Loucy (cell line): Measurements from ENCODE around the gene NCOA7.

Source experiments
- H2AFZ ChIP-seq: fragments of 200-600 bp; sonication (generic); 2 replicates; pipeline ENCODE4 v1.6.0; 2016; ENCODE audit warnings: antibody characterized with exemption, mild to moderate bottlenecking, low read length, moderate library complexity
- H3F3A ChIP-seq: fragments of 200-600 bp; 2 replicates; pipeline ENCODE4 v1.6.0; 2016; ENCODE audit warnings: antibody characterized with exemption, low read depth, mild to moderate bottlenecking
- H3K27me3 ChIP-seq: fragments of 200-600 bp; sonication (generic); 2 replicates; pipeline ENCODE4 v1.6.1; 2014; ENCODE audit warnings: low read length, mild to moderate bottlenecking; ENCODE audit not compliant: insufficient read depth, poor library complexity, severe bottlenecking
- H3K36me3 ChIP-seq: fragments of 200-600 bp; sonication (generic); 2 replicates; pipeline ENCODE4 v1.6.1; 2016; ENCODE audit warnings: low read length; ENCODE audit not compliant: insufficient read depth
- H3K4me1 ChIP-seq: fragments of 200-600 bp; sonication (generic); 2 replicates; pipeline ENCODE4 v1.5.1; 2014; ENCODE audit warnings: low read length, mild to moderate bottlenecking; ENCODE audit not compliant: insufficient read depth, poor library complexity, severe bottlenecking
- H3K4me2 ChIP-seq: fragments of 200-600 bp; sonication (generic); 2 replicates; pipeline ENCODE4 v1.6.0; 2014; ENCODE audit warnings: antibody characterized with exemption, low read length, low read depth, mild to moderate bottlenecking; ENCODE audit not compliant: poor library complexity, severe bottlenecking
- H3K4me3 ChIP-seq: fragments of 200-600 bp; sonication (generic); 2 replicates; pipeline ENCODE4 v1.5.1; 2014; ENCODE audit warnings: low read length, mild to moderate bottlenecking, mixed read lengths; ENCODE audit not compliant: poor library complexity, severe bottlenecking
- H3K79me2 ChIP-seq: fragments of 200-600 bp; sonication (generic); 2 replicates; pipeline ENCODE4 v1.6.1; 2014; ENCODE audit warnings: low read length; ENCODE audit not compliant: insufficient read depth
- H3K9ac ChIP-seq: fragments of 200-600 bp; sonication (generic); 2 replicates; pipeline ENCODE4 v1.6.0; 2014; ENCODE audit warnings: mild to moderate bottlenecking, low read depth, low read length, moderate library complexity; ENCODE audit not compliant: poor library complexity, severe bottlenecking
- H3K9me2 ChIP-seq: fragments of 200-600 bp; sonication (generic); replicated peaks from 2 replicates; pipeline ENCODE4 v1.6.1; 2016; ENCODE audit warnings: low read depth, low read length, mixed read lengths
- H3K9me3 ChIP-seq: fragments of 200-600 bp; sonication (generic); 2 replicates; pipeline ENCODE4 v1.6.1; 2014; ENCODE audit warnings: mild to moderate bottlenecking, antibody characterized with exemption, low read length, low read depth; ENCODE audit not compliant: insufficient read depth
- H4K20me1 ChIP-seq: fragments of 200-600 bp; sonication (generic); 2 replicates; pipeline ENCODE4 v1.6.0; 2014; ENCODE audit warnings: antibody characterized with exemption, low read length, mild to moderate bottlenecking; ENCODE audit not compliant: insufficient read depth, poor library complexity, severe bottlenecking
- CTCF ChIP-seq: fragments of 200-600 bp; sonication (generic); conservative IDR thresholded peaks from 2 replicates; pipeline ENCODE4 v1.5.1; 2014; ENCODE audit warnings: mild to moderate bottlenecking, antibody characterized with exemption, low read length
- EZH2phosphoT487 ChIP-seq: fragments of 200-600 bp; IDR thresholded peaks from 2 replicates; pipeline ENCODE4 v1.6.1; 2018; ENCODE audit warnings: antibody characterized with exemption, mild to moderate bottlenecking, moderate library complexity, borderline replicate concordance

NCOA7 gene

DNA sequence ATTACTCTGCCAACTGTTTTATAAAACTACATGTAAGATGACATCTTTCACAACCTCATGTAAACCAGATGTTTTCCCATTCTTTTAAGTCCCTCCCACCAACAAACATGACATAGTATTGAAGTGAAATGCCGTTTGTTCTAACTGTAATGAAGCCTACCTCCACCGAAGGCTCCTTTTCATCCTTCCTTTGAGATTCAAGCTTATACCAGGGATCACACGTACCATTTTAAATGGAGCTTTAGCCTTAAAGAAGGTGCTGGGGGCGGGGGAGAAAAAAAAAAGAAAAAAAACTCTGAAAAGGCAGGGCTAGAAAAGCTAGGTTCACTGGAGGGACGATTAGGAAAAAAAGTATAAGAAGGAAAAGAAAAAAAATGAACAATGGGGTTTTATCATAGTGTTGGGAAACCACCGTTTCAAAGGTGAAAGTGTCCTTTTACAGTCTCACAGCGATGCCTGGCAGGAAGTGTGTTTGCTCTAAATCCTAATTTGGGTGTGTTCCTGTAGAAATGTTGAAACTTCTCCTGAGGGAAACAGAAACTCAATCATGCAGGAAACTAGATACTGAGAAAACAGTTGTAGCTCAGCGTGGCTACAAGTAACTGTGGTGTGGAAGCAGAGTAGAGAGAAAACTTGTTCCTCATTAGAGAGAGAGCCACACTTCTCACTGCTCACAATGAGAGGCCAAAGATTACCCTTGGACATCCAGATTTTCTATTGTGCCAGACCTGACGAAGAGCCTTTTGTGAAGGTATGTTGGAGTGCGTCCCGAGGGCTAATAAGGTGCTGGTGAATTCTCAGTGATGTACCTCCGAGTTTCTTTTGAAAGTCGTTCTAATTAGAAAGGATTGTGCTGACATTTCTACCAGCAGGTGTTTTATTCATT is 128.2 kb downstream of the NCOA7 start:
- Histone ChIP-seq H3K4me1 (peaks cover 33% of the 10 kb centered on the region), H3K4me2 (peak overlapping the region; percentile 89), H2AFZ (peak overlapping the region; percentile 52), H3K36me3 (peaks cover 39% of the 10 kb centered on the region; the same call in 1 of the 2 replicates), H3K4me3 (peak overlapping the region; percentile 71), H4K20me1 (no peaks in the 10 kb centered on the region), H3K79me2 (no peaks in the 10 kb centered on the region), H3K9me3 (no peaks in the 10 kb centered on the region), H3K27me3 (no peaks in the 10 kb centered on the region), H3K9me2 (no peaks in the 10 kb centered on the region), H3K9ac (peak overlapping the region; percentile 69), H3F3A (peaks cover 4% of the 10 kb centered on the region; the same call in 1 of the 2 replicates)
- TF ChIP-seq CTCF (no peak), EZH2phosphoT487 (no peak)

DNA sequence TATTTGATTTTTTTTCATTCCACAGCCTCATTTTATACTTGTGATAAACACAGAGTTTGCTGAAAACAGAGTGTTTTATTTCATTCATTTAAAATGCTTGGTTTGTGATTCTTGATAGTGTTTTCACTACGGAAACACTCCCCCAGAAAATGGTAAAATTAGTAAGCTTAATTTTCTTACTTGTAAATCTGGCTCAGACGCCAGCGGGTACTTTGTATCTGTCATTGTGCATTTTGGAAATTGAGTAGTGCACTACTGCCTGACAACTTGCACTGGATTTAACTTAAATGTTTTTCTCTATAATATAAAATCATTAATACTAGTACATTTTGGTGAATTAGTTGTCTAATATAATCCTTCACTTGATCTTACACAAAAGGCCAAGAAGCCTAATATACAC is 128.9 kb downstream of the NCOA7 start:
- TF ChIP-seq EZH2phosphoT487, result no peak
- TF ChIP-seq CTCF, result no peak
- Histone ChIP-seq H3K4me3 (peak overlapping the region; percentile 71), H3F3A (peaks cover 4% of the 10 kb centered on the region; the same call in 1 of the 2 replicates), H3K9ac (peak overlapping the region; percentile 69), H3K9me2 (no peaks in the 10 kb centered on the region), H3K36me3 (peaks cover 39% of the 10 kb centered on the region; the same call in 1 of the 2 replicates), H3K4me1 (peaks cover 40% of the 10 kb centered on the region), H2AFZ (peak overlapping the region; percentile 52; the same call in 1 of the 2 replicates), H3K4me2 (peak overlapping the region; percentile 89), H4K20me1 (no peaks in the 10 kb centered on the region), H3K9me3 (no peaks in the 10 kb centered on the region), H3K79me2 (no peaks in the 10 kb centered on the region), H3K27me3 (no peaks in the 10 kb centered on the region)

GRCh38 chr6:125922322-125922860 is 131.6 kb downstream of the NCOA7 start:
- Histone ChIP-seq H3K9me2 (no peaks in the 10 kb centered on the region), H3K9ac (no peak overlapping the region), H3K36me3 (peaks cover 31% of the 10 kb centered on the region; the same call in 1 of the 2 replicates), H3K4me2 (no peak overlapping the region), H3K4me3 (no peak overlapping the region), H3K4me1 (peaks cover 48% of the 10 kb centered on the region), H4K20me1 (no peaks in the 10 kb centered on the region), H2AFZ (no peak overlapping the region), H3F3A (peaks cover 4% of the 10 kb centered on the region; the same call in 1 of the 2 replicates), H3K9me3 (no peaks in the 10 kb centered on the region), H3K79me2 (no peaks in the 10 kb centered on the region), H3K27me3 (no peaks in the 10 kb centered on the region)
- TF ChIP-seq EZH2phosphoT487 (no peak), CTCF (no peak)
